HTR-8/SVneo (cell line): ENCODE results near the gene RIT2.

ENCODE experiments used
- DNase-seq: peaks from one replicate; pipeline ENCODE4 v3.0.0; 2011; ENCODE audit warnings: low spot score, mixed read lengths; ENCODE audit not compliant: insufficient read length
- FAIRE-seq: peaks from 2 replicates; lab custom pipeline; 2011; peaks lifted over from hg19 to GRCh38; lab: Jason Lieb, UNC

The RIT2 gene

DNA sequence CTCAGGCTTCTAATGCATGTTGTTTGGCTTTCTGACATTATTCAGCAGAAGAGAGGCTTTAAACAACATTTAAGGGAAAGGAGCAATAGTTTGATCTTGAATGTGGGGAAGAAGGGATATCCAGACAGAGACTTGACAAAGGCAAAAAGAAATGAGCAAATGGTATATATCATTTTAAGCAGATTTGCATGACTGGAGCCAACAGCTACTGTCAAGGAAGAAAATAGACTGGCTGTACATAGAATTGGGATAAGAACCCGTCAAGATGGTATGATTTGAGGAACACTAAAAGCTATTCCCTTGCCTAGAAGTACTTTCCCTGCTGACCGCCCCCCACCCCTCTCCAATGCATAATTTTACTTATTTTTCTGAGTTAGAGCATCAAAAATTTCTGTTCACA lies 174.5 kb downstream of the RIT2 start:
- FAIRE-seq (no peak), DNase-seq (no peak)

DNA sequence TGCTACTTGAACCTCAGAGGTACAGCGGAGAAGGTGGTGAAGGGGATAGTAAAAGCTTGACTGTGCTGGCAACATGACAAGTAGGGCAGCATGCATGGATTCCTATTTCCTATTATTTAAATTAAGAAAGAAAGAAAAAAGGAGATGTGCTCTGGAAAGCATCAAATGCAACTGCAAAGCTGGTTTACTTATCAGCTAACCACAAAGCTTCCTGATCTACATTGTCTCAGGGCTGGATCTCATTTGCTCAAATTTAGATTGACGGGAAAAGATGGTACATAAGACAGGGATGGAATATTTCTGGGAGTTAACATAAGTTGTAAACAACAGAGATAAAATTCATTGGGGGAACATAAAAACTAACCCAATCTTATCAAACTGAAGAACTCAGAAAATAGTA lies 178.0 kb downstream of the RIT2 start:
- no peak for DNase-seq
- no peak for FAIRE-seq

DNA sequence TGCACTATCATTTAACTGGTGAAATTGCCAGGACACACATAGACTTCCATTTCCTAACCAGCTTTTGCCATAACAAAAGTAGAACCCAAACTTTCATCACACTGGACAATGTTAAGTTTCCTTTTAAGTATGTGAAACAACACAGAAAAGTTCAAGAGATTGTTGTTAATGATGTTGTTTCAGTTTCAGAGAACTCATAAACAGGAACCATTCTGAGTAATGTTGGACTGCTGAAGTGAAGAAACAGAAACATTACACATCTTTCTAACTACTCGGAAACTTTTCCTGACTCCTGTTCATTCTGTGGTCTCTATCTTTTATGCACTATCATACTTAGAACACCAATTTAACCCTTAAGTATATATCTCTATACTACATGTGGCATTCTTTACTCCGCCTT lies 179.2 kb downstream of the RIT2 start:
- FAIRE-seq, result no peak
- no peak for DNase-seq

DNA sequence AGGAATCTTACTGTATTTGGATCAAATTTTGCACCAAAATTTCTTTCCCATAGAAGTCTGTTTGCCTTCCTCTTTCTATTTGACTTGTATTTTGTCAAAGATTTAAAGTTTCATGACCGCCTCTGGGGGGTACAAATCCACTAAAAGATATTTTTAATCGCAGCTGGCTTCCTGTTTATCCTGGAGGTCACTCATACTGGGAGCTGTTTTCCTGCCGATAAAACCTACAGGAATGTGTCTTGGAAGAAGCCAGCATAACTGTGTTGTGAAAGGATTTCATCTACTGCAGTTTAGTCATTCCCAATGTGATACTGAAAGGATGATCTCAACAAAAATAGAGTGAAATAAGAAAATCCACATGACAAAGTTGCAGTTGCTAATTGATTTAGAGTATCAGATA lies 184.0 kb downstream of the RIT2 start:
- FAIRE-seq (no peak), DNase-seq (no peak)

DNA sequence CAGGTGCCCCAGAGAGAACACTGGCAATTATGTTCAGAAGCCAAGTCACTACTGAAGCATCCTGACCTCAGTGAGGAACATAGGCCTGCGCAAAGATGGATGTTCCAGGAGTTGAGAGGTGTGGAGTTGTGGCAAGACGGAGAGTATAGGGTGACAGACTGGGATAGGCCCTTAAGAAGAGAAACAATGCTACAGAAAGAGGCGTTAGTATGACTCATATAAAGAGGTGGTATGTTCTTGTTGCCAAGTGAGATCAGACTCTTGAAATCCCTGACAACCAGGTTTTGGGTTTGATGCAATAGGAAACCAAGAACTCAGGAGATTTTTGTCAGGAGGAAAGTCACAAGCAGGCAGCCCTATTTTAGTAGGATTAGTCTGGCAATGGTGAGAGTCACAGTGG lies 185.6 kb downstream of the RIT2 start:
- FAIRE-seq, result no peak
- no peak for DNase-seq

DNA sequence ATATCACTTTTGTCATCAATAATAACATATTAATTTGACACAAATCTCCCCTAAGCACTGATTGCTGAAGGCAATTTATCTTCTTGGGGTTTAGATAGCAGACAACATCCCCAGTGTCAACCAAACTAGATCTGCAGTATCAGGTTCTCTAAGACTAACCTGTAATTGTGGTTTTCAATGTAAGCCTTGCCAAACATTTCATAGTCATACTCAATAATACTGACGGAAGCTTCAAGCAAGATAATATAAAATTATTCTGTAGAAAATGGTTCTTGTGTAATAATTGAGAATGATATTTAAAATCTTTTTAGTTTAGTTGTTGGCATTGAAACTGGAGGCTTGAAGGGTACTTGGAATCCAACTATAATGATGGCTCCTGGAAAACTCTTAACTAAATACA lies 186.3 kb downstream of the RIT2 start:
- FAIRE-seq (no peak), DNase-seq (no peak)

DNA sequence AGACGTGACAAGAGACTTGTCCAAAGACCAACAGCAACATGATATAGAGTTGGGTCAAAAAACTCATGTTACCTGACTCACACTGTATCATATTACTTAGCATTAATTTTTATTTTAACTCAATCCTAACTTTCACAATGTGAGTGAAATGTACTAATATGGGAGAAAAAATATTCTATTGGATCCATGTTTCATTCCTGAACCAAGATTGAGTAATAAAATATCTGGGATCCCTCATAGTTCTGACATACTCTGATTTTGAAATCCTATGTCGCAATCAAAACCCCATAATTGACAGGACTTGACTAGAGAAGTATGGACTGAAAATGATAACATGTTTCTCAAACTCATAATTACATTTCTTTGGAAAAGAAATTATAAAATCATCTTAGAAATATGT lies 190.4 kb downstream of the RIT2 start:
- DNase-seq (no peak), FAIRE-seq (no peak)

DNA sequence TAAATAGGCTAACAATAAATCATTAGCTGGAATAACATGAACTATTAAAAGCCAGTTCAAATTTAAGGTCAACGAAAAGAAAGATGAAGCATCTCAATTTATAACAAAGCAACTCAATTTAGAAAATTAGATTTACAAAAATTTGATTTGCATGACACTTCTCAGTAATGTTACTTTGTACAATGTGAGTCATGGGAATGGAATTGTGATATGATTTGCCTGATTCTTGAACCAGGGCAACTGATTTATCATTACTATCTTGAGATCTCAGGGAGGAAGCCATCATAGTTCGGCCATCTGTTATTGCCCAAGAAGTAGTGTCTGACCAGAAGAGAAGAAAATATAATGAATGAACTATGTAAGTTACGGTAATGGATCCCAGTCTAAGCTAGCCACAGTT lies 193.1 kb downstream of the RIT2 start:
- DNase-seq, result no peak
- FAIRE-seq, result no peak

DNA sequence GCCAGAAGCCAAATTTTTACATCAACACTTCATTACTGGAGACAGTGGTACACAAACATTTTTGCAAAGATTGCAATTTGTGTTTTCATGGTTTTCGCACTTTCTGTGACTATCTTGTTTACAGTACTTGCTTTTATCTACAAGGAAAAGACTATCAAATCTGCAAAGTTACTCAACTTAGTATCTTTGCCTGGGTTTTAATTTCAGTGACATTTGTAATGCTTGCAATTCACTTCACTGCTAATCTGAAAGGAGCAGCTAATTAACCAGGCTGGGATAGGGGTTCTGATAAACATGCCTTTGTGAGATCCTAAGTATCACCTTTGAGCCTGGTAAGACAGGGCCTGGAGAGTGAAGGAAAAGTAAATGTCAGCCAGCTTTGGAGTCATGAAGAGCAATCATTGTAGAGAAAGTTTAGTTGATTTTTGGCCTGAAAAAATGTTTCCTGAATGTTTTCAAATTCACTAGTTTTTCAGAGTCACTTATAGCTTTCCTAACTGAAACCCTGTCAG lies 194.2 kb downstream of the RIT2 start:
- FAIRE-seq, result no peak
- no peak for DNase-seq

DNA sequence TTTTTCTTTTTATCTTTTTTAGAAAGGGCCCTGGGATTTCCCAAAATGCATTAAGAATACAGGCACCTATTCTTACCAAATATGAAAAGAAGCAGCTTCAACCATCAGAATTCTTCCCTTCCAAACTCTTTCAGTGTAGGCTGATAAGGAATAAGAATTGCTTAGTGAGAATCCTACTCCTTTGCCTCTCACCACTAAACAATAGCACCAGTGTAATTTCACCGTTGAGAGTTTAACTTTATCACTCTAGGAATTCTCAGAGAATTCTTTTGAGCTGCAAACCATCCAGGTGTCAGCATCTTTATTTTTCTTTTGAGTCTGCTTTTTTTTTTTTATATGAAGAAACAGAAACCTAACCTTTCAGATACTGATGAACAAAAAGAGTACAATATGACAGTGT lies 194.9 kb downstream of the RIT2 start:
- FAIRE-seq (no peak), DNase-seq (no peak)

DNA sequence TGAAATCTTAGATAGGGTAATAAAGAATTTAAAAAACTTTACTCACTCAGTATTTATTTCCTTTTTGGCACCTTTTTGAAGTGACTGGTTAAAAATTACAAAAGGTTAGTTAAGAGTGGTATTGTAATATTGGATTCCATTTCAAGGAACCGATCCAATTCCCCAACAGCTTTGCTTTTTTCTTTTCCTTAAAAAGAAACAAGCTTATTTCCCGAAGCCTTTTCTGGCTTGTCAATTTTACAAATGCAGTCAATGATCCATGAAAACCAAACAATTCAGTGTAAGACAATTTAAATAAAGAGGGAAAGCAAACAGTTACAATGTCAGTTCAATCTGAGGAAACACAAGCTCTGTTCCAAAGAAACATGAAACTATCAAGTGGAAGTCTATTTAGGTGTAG lies 200.2 kb downstream of the RIT2 start:
- DNase-seq (no peak), FAIRE-seq (no peak)

DNA sequence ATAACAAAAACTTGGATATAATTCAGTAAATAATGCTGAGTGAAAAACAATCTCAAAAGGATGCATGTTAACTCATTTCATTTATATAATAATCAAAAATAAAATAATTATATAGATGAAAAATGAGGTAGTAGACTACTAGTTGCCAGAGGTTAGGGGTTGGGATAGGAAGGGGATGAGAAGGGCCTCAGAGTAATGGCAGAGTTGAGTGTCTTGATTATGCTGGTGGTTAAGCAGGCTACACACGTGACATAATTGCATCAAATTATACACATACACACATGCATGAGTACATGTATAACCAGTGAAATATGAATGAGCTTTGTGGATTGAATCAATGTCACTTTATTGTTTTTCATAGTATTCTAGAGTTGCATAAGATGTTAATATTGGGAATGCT lies 201.0 kb downstream of the RIT2 start:
- no peak for FAIRE-seq
- DNase-seq, result no peak

DNA sequence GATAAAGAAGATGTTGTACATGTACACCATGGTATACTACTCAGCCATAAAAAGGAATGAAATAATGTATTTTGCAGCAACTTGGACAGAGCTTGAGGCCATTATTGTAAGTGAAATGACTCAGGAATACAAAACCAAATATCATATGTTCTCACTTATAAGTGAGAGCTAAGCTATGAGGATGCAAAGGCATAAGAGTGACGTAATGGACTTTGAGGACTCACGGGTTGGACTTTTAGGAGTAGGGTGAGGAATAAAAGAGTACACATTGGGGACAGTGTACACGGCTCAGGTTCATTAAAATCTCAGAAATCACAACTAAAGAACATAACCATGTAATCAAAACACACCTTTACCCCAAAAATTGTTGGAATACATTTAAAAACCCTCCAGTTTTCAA lies 206.4 kb downstream of the RIT2 start:
- no peak for FAIRE-seq
- DNase-seq, result no peak

DNA sequence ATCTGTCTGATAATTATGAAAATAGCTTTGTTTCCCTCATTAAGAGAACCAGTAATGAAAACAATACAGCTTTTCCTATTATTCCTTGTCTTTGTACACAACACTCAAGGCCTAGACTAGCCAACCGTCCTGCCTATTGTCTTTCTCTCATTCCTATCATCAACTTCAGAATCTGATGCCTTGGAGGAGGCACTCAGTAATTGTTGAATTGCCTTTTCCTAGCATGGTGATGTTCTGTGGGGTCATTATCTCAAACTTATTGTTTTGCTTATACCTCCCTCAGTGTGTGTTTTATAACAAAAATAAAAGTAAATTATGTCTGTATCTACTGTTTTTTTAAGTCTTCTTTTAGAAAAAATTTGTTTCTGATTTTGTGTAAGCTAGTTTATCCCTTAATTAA lies 208.7 kb downstream of the RIT2 start:
- no peak for FAIRE-seq

DNA sequence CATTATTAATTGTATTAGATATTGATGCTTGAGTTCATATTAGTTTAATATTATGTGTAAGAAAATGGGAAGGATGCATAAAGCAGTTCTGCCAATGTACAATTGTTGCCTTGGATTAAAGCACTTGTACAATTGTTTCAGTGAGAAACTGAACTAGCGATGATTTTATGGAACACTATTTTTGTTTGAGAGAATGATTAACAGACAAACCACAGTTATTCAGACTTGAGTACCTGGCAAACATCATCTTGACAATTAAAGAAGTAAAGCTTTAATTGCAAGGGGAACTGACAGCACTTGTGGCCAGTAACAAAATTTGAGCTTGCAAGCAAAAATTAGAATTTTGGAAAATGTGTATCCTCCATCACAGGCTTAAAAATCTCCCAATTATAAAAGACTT lies 214.3 kb downstream of the RIT2 start:
- no peak for FAIRE-seq
- DNase-seq, result no peak

More for the DNA sequence above, 208.7 kb downstream of the RIT2 start:
- no peak for DNase-seq

DNA sequence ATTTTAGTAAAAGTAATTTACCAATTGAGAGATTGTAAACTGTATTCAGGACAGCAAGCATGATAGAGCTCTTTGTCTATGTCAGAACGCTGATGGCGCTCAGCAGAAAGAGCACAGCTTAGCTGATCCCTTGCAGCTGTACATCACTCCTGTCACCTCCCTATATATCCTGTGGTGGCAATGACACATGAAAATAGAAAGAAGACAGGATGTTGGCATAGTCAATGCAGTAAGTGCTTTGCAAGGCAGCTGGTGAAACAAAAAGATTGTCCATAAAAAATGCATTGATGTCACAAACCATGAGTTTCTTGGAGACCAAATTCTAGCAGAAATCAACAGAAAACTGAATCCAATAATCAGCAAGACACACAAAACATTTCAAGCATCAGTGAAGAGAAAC lies 221.5 kb downstream of the RIT2 start:
- DNase-seq, result no peak
- no peak for FAIRE-seq

DNA sequence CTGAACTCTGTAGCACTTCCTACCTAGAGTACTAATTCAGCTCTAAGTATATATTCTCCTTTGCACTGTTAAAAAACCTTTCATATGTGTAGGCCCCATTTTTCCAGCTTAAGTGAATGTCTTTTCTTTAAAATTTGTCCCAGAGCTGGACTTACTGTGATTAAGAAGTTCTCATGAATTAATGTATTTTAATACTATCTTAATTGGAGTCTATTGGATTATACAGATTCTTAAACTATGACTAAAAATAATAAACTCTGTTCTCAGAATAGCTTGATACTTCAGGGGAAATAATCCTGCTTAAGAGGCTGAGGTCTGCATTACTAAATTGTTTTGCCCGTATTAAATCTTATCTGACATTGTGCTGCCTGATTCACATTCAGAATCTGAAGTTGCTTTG lies 223.3 kb downstream of the RIT2 start:
- DNase-seq, result no peak
- no peak for FAIRE-seq

DNA sequence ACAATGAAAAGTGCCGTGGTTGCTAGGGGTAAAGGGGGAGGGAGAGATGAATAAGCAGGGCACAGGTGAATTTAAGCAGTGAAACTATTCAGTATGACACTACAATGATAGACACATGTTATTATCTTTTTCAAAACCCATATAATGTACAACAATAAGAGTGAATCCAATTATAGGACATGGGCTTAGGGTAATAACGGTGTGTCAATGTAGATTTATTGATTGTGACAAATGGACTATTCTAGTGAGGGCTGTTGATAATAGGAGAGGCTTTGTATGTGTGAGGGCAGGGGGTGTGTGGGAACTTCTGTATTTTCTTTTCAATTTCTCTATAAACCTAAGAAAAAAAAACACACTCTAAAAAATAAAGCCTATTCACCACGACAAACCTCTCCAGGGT lies 223.8 kb downstream of the RIT2 start:
- no peak for FAIRE-seq

DNA sequence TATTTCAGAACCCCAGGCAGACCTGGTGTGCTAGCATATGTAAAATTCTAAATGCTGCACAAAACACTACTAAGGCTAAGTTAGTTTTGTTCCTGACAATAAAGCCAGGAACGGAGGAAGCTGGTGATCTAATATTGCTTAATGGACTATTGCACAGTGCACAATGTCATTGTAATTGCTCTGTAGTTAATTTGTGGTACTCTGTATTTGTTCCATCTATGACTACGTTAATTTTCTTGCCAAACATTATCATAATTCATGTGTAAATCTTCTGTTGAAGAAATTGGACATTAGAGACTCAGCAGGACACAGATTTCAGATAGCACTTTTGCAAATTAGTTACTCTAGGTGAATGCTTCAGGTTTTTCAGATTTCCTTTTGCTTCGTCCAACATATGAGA lies 232.3 kb downstream of the RIT2 start:
- FAIRE-seq (no peak), DNase-seq (no peak)

More for the DNA sequence above, 223.8 kb downstream of the RIT2 start:
- DNase-seq, result no peak

DNA sequence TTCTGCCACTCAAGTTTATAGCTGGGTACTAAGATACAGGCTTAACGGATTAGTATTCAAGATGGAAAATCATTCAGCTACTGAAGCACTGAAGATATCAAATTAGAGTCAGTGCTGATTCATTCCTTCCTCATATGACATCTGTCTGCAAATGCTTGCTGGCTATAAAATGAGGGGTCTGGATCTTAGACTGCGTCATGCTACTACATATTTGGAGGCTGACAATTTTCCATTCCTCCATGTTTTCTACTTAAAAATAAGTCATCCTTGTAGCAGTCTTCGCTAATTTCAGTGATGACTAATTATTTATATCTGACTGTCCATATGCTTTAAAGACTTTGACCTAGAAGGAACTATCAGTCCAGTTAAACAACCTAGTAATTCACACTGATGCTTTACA lies 233.4 kb downstream of the RIT2 start:
- DNase-seq (no peak), FAIRE-seq (no peak)

DNA sequence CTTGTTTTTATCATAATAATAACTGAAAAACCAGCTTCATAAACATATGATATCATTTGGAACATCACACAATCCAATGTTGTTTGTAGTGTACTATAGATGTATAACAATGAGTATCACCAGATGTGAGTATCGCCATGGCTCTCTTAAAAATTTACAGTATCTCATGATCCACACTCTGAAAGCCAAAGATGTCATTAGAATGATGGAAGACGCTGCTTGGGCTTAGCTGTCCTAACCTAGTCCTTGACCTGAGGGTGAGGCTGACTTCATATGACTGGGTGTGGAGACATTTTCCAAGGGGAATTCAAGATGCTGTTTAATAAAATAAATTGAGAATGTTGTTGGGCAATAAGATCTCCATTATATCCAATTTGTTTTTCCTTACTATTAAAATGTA lies 242.6 kb downstream of the RIT2 start:
- FAIRE-seq (no peak), DNase-seq (no peak)

DNA sequence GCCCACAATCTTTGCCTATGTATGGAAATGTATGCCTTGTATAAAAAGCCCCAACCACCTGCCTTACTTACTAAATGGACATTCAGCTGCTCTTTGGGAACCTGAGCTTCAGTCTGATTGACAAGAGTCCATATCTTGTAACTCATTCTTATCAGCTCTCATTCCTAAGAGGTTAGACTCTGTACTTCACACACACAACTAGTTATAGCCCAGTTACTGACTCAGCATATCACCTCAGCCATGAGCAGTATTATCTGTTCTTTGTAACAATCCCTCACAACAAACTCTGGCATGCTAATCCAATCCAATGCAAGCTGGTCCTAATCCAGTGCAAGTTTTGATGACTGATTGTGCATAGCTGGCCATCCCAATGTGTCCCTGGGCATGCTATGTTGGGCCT lies 250.6 kb downstream of the RIT2 start:
- DNase-seq, result no peak
- no peak for FAIRE-seq

DNA sequence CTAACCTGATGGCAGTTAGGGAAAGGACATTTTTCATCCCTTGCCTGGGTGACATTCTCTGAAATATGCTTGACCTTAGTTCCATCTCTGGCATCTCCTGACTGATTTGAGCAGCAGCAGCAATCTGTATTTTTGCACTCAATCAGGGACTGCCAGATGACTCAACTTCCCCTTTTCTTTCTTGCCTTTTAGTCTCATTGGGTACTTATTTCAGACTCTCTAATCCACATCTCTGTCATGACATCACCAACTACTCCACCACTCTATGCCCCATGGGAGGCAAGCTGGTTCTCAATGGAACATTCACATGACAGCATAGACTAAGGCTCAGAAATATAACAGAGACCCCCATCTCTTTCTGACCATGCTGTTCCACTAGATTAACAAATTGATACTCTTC lies 254.2 kb downstream of the RIT2 start:
- no peak for FAIRE-seq
- no peak for DNase-seq
